Heart left ventricle (tissue), 16 donors: ENCODE results near the gene COL5A3. TPM values are rescaled to one million over a fixed set of nuclear protein-coding genes. Genes with fewer than 3 reads are reported as not detected.

Experiments used
- ATAC-seq, 4 donors: fragments of 200-7000 bp; cut with Tn5 transposase; one replicate each; pipeline ENCODE4 v1.9.1; 2020 to 2022; ENCODE audit warnings: moderate library complexity in 4 of 4, mild to moderate bottlenecking in 3 of 4, moderate number of reproducible peaks in 1 of 4
- DNase-seq, 5 donors: peaks; one replicate each; pipeline ENCODE4 v3.0.0-alpha.2; 2020
- H3K27ac ChIP-seq, 12 donors: fragments of 200-600 bp; sonication (generic) in 4 of 12; one replicate each; pipeline versions ENCODE4 v1.5.0 to v1.8.0; 2016 to 2022; ENCODE audit warnings: mild to moderate bottlenecking in 2 of 12
- H3K27me3 ChIP-seq, 9 donors: fragments of 200-600 bp; sonication (generic) in 2 of 9; one replicate each; pipeline versions ENCODE4 v1.5.1 to v1.8.0; 2016 to 2022; ENCODE audit warnings: mild to moderate bottlenecking in 3 of 9
- H3K36me3 ChIP-seq, 9 donors: fragments of 200-600 bp; sonication (generic) in 2 of 9; one replicate each; pipeline versions ENCODE4 v1.5.0 to v1.8.0; 2018 to 2022; ENCODE audit warnings: mild to moderate bottlenecking in 2 of 9
- H3K4me1 ChIP-seq, 12 donors: fragments of 200-600 bp; sonication (generic) in 4 of 12; one replicate each; pipeline versions ENCODE4 v1.5.0 to v1.8.0; 2016 to 2022; ENCODE audit warnings: mild to moderate bottlenecking in 3 of 12
- H3K4me3 ChIP-seq, 12 donors: fragments of 200-600 bp; sonication (generic) in 4 of 12; one replicate each; pipeline versions ENCODE4 v1.5.0 to v1.8.0; 2017 to 2022; ENCODE audit warnings: mild to moderate bottlenecking in 9 of 12, moderate library complexity in 4 of 12
- H3K9me3 ChIP-seq, 12 donors: fragments of 200-600 bp; sonication (generic) in 4 of 12; one replicate each; pipeline versions ENCODE4 v1.5.0 to v1.8.0; 2016 to 2022; ENCODE audit warnings: mild to moderate bottlenecking in 1 of 12
- POLR2A ChIP-seq, 2 donors: fragments of 450-650 bp; IDR thresholded peaks; one replicate each; pipeline ENCODE4 v1.6.1; 2017; ENCODE audit warnings: antibody characterized with exemption in 2 of 2, mild to moderate bottlenecking in 2 of 2, moderate library complexity in 2 of 2
- WGBS, 4 donors: extraction: QIAGEN DNeasy Blood & Tissue Kit in 2 of 4; methylation state at CpG; one replicate each; pipeline versions ENCODE4 v1.1.5 to v1.1.7; 2013 to 2018; 5-methylcytosine and 5-hydroxymethylcytosine counted together
- intact Hi-C, 10 donors: fragments of 100-400 bp; cut with DNase I; formaldehyde crosslinking; loops; one replicate each; pipeline versions ENCODE4 v1.11.1 to v1.14.2; 2022
- polyA plus RNA-seq, 2 donors: library from polyadenylated mRNA; stranded (reverse); fragments of 200-250 nt; gene quantifications; one replicate each; pipeline ENCODE4 v1.2.3, GENCODE V29; 2013
- total RNA-seq, 9 donors: library from RNA; depleted of rRNA in 2 of 9; stranded (reverse); fragments of >200 nt in 2 of 9; fragmentation: NEBNext Ultra II Directional in 3 of 9; extraction: Animal tissue kit (Norgen Biotek cat#: 25700) in 3 of 9; gene quantifications; one replicate each; pipeline versions ENCODE4 v1.1.0 to v1.2.4, GENCODE V29; 2016 to 2023
- TF ChIP-seq, protein P1 (sequence below), 12 donors: fragments of 200-600 bp; sonication (generic) in 4 of 12; IDR thresholded peaks; one replicate each; pipeline versions ENCODE4 v1.5.0 to v1.8.0; 2018 to 2022; ENCODE audit warnings: antibody characterized with exemption in 12 of 12, mild to moderate bottlenecking in 5 of 12
- donor health status: ischemic (EF 13 %, LVEDD 7.1; RV severe dilation, severe dysfunction).
- donor health status: healthy with polysubstance abuse.
- donor health status: DM: no; HTN: yes; CAD: no.
- donor health status: DM: no; HTN: no; CAD: no.
- donor health status: ischemic (EF 25% LVEDD 6.9; RV normal size, moderate dysfunction).
- donor health status: ischemic (EF 25% LVEDD 5.7; RV mildly dilated, moderate dysfunction).
- donor health status: healthy.
- donor health status: DM: yes; HTN: yes; CAD: no.
- donor health status: ischemic (EF 35%, LVEDD 5.7; RV mildly dilated, moderate dysfunction).
- donor health status: nonischemic (EF 11% LVEDD 7.7; RV severe dilation, severe dysfunction).
- donor health status: DM: yes; HTN: yes; CAD: no.
- donor health status: PGD.
- donor health status: ischemic (EF 29% LVEDD 5.4; RV normal size, mild dysfunction).
- donor health status: nonischemic (EF 23%, LVEDD 6.1; RV moderate dilation, normal function).

Gene COL5A3
- total and polyA plus RNA-seq, 11 donors = 5.0 to 34.1 (median 12.2) TPM

DNA sequence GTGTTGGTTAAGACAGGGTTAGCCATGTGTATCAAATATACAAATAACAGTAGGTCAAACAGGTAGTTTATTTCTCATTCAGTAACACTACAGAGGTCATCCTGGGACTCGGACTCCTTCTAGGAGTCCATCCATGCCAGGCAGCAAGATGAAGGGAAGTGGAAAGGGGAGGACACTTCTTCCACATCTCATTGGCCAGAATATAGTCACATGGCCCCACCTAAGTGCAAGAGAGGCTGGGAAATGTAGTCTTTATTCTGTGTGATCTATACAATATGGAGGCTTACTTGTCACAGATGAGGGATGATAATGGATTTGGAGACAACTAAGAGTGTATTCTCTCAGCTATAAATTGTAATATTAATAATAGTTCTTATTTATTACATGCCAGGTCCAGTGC is 34.1 kb upstream of the COL5A3 start:
- H3K27me3 ChIP-seq = peaks cover 0 to 9% (median 0%) of the 10 kb centered on the region in 9 donors
- intact Hi-C loops = no loop called here
- TF ChIP-seq, protein P1, sequence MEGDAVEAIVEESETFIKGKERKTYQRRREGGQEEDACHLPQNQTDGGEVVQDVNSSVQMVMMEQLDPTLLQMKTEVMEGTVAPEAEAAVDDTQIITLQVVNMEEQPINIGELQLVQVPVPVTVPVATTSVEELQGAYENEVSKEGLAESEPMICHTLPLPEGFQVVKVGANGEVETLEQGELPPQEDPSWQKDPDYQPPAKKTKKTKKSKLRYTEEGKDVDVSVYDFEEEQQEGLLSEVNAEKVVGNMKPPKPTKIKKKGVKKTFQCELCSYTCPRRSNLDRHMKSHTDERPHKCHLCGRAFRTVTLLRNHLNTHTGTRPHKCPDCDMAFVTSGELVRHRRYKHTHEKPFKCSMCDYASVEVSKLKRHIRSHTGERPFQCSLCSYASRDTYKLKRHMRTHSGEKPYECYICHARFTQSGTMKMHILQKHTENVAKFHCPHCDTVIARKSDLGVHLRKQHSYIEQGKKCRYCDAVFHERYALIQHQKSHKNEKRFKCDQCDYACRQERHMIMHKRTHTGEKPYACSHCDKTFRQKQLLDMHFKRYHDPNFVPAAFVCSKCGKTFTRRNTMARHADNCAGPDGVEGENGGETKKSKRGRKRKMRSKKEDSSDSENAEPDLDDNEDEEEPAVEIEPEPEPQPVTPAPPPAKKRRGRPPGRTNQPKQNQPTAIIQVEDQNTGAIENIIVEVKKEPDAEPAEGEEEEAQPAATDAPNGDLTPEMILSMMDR (IDR thresholded peaks at IDR 0.05) = no peak
- no peak for TF ChIP-seq POLR2A (IDR thresholded peaks at IDR 0.05)

DNA sequence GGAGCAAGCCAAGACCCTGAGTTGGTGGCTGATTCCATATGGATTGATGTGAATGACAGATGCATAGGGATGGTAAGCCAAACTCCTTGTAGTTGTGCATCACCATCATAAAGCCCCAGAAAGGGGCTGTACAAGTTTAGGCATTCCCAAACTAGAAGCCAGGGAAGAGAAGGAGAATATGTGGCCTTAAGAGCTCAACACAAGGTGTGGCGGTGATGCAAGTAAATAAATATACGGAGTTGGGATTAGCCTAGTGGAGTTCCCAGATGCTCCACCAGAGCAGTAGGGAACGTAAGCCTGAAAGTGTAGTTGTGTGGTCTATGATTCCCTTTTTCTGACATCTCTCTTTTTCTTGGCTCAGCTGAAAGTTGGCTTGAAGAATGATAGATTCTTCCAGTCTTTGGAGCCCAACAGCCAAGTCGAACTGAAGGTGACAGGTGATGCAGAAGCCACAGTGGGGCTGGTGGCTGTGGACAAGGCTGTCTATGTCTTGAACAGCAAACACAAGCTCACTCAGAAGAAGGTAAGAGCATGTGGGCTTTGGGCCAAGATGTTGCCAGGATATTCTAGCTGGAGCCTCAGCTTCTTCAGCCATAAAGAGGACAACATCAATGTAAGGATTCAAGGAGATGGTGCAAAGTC is 33.1 kb upstream of the COL5A3 start:
- Histone ChIP-seq H3K36me3 (no peaks in the 10 kb centered on the region), H3K27me3 (peaks cover 0 to 16% (median 0%) of the 10 kb centered on the region in 9 donors), H3K4me1 (no peaks in the 10 kb centered on the region), H3K27ac (no peak overlapping the region), H3K4me3 (no peak overlapping the region), H3K9me3 (peaks cover 0 to 60% (median 44%) of the 10 kb centered on the region in 12 donors)
- DNase-seq (no peak), ATAC-seq (no peak)
- 60 to 76% (median 73%) methylated on average over 4 of the region's 4 CpGs for WGBS, 4 donors
- intact Hi-C loops = loop anchor here in 1 of 10 donors (2.0 kb wide), 1 partner anchor 41 kb away; no protein-coding TSS in a partner anchor
- TF ChIP-seq POLR2A (IDR thresholded peaks at IDR 0.05) = no peak

More for the DNA sequence above, 34.1 kb upstream of the COL5A3 start:
- Histone ChIP-seq H3K4me1 (no peaks in the 10 kb centered on the region), H3K36me3 (no peaks in the 10 kb centered on the region), H3K27ac (no peak overlapping the region), H3K4me3 (no peak overlapping the region), H3K9me3 (peaks cover 0 to 59% (median 44%) of the 10 kb centered on the region in 12 donors)
- 62 to 94% (median 75%) methylated on average over 1 of the region's 1 CpG for WGBS, 4 donors
- ATAC-seq (no peak), DNase-seq (no peak)

DNA sequence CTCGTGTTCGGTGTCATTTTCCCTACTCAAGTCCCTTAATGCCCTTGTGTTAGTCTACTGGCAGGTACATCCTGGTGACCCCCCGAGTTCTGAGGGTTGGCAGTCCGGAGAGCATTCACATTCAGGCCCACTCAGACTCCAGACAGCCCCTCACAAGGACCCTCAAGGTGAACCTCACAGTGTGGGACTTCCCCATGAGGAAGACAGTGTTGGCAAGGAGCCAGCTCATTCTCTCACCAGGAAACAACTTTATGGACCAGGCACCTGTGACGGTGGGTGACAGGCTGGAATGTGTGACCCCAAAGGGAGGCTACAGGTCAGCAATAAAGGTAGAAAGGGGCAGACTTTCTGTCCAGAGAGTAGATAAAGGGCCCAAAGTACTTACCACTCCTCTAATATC is 27.5 kb upstream of the COL5A3 start:
- no peaks in the 10 kb centered on the region for H3K4me1 ChIP-seq
- peaks cover 0 to 40% (median 3%) of the 10 kb centered on the region in 9 donors for H3K27me3 ChIP-seq
- no peak for ATAC-seq

DNA sequence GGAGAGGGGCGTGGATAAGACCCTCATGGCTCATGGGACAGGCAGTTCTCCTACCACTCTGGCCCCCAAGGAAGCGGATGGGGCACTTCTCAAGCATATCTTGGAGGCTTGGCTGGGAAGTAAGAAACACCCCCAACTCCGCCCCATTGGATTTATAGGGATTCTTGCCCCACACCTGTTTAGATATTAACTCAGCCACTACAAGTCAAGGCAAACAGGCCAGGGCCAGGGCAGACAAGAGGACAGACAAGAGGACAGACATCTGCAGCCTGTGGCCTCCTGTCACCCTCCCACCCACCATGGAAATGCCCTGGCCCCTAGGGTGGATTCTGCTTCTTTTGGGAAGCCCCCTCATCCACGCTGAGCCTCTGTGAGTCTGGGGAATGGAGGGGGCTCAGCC is 27.1 kb upstream of the COL5A3 start:
- Histone ChIP-seq H3K27ac (no peak overlapping the region), H3K36me3 (no peaks in the 10 kb centered on the region), H3K9me3 (peaks cover 0 to 28% (median 8%) of the 10 kb centered on the region in 12 donors), H3K4me1 (no peaks in the 10 kb centered on the region), H3K4me3 (no peak overlapping the region), H3K27me3 (peaks cover 0 to 44% (median 4%) of the 10 kb centered on the region in 9 donors)
- intact Hi-C loops = no loop called here
- ATAC-seq = no peak
- no peak for TF ChIP-seq POLR2A (IDR thresholded peaks at IDR 0.05)
- TF ChIP-seq, protein P1 (IDR thresholded peaks at IDR 0.05) = no peak
- WGBS, 4 donors = 46 to 75% (median 65%) methylated on average over 4 of the region's 4 CpGs
- DNase-seq = no peak

More for the DNA sequence above, 27.5 kb upstream of the COL5A3 start:
- intact Hi-C loops = no loop called here
- Histone ChIP-seq H3K36me3 (no peaks in the 10 kb centered on the region), H3K4me3 (no peak overlapping the region), H3K9me3 (peaks cover 0 to 32% (median 12%) of the 10 kb centered on the region in 12 donors), H3K27ac (no peak overlapping the region)
- WGBS, 4 donors = 50 to 78% (median 60%) methylated on average over 4 to 5 of the region's 5 CpGs
- no peak for TF ChIP-seq POLR2A (IDR thresholded peaks at IDR 0.05)
- TF ChIP-seq, protein P1 (IDR thresholded peaks at IDR 0.05) = no peak
- DNase-seq = no peak
